Measurements from ENCODE around the gene NAXD.
"Not testable (repeated sequence)": the region's sequence is repeated elsewhere in the genome, so short reads cannot be mapped to it uniquely, and the experiment has no call there.

Gene NAXD

DNA sequence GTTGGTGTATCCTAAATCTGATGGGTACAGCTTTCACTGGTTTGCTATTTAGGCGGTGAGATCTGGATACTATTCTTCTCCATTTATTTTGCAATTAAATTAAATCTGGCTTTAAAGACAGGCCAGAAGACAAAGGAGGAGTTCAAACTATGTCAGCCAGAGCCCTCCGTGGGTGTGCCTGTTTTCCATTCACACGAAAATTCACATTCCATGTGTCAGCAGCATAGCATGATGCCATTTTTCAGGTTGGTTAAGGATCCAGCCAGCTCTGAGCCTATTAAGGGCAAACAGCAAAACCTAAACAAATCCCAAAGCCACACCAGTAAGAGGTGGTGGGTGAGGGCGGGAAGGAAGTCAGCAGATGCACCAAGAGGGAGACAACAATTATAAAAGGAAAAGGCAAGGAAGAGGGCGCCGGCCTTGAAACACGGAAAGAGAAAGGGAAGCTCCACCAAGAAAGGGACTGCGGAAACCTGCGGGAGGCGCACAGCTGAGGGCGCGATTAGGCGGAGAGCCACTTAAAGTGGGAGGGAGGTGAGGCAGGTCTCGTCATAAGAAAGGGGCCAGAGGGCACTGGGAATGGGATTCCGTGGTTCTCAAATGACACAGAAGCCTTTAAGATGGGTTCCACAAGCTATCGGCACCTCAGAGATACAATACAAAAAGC lies 47.6 kb downstream of the NAXD start:
- DNase-seq (ENCODE audit: low read depth in 2 of 2, low spot score in 1 of 2) = no peak

DNA sequence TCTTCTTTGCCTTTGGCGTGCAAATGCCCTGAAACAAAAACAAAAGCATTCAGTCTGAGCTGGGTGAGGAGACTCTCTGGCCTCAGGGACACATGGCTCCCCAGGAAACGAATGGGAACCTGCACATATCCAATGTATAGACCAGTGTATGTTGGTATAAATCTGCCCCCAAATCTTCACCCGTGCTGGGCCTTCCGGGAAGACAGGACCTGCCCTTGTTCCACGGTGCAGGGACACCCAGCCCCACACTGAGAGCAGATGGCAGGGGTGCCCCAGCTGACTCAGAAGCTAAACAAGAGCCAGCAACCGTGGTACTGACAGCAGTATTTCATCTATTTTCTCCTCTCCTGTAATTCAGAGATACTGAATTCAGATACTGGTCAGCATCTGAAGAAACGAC lies 48.1 kb downstream of the NAXD start:
- no peak for DNase-seq (ENCODE audit: low read depth in 2 of 2, low spot score in 1 of 2)

DNA sequence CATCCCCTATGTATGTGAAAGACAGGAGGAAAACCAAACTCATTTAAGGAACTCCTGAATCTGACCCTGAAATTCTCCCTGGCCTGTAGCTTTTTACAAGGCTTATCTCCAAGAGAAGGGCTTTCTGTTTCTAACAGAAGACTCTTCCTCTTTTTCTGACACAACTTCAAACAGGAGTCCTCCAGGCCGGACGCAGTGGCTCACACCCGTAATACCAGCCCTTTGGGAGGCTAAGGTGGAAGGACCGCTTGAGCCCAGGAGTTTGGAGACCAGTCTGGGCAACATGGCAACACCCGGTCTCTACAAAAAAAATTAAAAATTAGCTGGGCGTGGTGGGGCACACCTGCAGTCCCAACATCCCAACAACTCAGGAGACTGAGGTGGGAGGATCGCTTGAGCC lies 48.7 kb downstream of the NAXD start:
- no peak for DNase-seq (ENCODE audit: low read depth in 2 of 2, low spot score in 1 of 2)

DNA sequence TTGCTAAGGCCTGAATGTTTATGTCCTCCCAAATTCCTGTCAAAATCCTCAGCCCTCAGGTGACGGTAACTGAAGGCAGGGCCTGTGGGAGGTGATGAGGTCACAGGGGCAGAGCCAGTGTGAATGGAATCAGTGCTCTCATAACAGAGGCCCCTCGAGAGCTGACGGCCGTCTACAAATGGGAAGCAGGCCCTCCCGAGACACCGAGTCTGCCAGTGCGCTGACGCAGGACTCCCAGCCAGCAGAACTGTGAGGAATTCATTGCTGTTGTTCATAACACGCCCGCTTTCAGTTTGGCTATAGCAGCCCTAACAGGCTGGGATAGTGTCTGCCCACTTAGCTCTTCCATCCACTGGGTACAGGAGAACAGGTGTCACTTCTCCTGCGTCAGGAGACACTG lies 49.3 kb downstream of the NAXD start:
- no peak for DNase-seq (ENCODE audit: low read depth in 2 of 2, low spot score in 1 of 2)

DNA sequence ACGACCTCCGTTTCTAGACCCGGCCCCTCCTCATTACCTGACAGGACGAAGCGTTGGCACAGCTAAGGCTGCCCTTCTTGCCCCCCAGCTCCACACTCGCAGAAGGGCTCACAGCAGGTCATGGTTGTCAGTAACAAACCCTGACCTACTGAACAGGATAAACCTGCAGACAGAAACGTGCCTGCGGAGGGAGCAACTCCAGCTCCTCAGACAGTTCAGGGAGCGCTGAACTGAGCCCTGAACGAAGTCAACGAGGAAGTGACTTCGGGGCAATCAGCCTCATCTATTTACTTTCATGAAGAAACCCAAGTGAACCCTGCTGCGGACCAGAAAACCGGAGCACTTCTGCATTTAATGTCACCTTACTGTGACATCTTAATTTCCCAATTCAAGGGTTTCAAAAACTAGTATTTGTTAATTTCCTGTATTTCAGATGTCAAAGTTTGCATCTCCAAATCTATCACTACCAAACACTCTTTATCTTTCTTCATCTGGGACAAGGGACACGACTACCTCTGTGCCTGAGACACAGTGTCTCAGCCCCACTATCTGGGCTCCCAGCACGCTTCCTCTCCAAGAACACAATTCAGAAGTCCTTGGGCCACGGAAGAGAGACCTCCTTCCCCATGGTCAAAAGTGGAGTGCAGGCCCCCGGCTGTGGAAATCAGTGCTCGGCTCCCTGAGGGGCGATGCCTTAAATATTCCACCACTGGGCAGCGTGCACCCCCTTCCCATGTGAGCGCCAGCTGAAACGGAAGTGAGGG lies 50.3 kb downstream of the NAXD start:
- DNase-seq (ENCODE audit: low read depth in 2 of 2, low spot score in 1 of 2) = no peak

DNA sequence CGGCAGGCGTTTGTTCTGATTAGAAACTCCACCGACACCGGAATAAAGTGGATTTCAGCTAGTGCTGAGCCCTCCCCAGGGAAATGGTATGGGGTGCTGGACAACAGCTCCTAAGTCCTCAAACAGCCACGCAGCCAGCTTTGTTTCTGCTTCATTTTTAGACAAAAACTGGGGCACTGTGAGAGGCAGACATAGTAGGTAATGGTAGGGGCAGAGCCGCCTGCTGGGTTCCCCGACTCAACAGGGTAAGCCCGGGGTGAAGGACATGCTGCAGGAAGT lies 50.8 kb downstream of the NAXD start:
- no peak for DNase-seq (ENCODE audit: low read depth in 2 of 2, low spot score in 1 of 2)

DNA sequence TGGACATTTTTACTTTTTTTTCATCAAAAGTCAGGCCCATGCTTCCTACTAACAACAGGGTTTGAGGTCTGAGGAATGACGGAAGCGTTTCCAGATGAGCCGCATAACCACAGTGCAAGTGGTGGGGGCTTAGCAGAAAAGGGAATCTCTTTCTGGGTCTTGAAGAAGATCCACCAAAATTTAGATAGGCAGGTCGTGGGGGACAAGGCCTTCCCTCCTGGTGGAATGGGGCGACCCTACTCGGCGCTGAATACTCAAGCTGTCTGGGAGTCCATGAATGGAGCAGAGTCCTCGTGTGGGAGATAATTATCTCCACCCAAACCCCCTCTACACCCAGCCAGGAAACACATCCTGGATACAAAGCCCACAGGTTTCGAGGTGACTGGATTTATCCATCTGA lies 53.7 kb downstream of the NAXD start:
- no peak for DNase-seq (ENCODE audit: low read depth in 2 of 2, low spot score in 1 of 2)

DNA sequence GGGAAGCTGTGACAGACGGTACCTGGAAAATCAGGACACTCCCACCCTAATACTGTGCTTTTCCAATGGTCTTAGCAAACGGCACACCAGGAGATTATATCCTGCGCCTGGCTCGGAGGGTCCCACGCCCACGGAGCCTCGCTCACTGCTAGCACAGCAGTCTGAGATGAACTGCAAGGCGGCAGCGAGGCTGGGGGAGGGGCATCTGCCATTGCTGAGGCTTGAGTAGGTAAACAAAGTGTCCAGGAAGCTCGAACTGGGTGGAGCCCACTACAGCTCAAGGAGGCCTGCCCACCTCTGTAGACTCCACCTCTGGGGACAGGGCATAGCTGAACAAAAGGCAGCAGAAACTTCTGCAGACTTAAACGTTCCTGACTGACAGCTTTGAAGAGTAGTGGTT lies 54.5 kb downstream of the NAXD start:
- not testable (repeated sequence) for DNase-seq (ENCODE audit: low read depth in 2 of 2, low spot score in 1 of 2)

DNA sequence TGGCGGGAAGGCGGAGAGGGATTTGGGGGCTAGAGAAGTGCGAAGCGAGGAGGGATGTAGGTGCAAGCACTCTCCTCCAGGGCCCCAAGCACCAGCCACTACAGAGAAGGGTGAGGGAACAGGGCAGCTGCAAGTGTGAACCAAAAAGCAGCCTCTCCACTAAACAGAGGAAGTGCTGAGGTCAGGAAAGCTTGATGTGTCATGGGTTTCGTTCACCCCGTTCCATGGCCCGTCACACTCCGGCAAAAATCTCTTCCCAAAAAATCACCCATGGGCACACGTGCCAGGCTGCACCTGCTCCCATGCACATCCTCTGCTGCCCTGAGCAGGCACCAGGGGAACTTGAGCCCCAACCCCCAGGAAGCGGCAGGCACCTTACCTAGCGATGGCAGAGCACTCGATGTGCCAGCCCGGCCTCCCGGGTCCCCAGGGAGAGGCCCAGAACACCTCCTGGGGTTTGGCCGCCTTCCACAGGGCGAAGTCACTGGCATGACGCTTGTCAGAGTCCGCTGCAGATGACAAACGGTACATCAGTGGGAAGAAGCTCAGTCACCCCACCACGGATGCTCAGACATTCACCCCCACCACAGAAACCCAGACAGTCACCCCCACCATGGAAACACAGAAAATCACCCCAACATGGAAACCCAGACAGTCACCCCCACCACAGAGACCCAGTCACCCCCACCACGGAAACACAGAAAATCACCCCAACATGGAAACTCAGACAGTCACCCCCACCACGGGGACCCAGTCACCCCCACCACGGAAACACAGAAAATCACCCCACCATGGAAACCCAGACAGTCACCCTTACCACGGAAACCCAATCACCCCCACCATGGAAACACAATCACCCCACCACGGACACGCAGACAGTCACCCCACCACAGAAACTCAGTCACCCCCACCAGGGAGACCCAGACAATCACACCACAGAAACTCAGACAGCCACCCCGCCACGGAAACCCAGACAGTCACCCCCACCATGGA lies 61.5 kb downstream of the NAXD start:
- DNase-seq (ENCODE audit: low read depth in 2 of 2, low spot score in 1 of 2) = no peak

DNA sequence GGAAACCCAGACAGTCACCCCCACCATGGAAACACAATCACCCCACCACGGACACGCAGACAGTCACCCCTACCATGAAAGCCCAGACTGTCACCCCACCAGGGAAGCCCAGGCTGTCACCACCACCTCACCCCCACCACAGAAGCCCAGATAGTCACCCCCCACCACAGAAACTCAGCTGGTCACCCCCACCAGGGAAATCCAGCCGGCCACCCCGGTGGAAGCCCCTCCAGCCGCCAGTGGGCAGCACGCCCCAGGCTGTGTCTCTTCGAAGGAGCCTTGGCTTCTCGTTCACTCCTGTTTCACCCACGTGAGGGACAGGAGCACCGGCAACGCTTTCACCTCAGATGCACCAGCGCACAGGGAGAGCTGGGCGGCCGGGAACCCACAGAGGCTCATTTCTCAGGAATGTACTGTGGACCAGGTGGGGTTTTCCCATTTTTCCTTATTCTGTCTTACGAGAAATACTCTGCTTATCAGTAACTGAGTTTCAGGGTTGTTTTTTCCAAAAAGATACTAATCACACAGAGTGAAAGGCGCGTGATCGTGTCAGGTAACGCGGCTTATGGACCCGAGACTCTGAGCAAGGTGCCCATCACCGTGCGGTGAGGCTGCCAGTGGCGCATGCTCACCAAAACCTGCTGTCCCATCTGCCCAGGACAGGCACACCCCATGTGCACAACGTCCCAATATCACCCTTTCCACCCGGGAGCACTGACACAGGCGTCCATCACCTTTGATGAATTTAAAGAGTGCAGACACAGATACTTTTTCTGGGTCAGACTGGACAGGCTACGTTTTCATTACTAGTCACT lies 62.6 kb downstream of the NAXD start:
- no peak for DNase-seq (ENCODE audit: low read depth in 2 of 2, low spot score in 1 of 2)

DNA sequence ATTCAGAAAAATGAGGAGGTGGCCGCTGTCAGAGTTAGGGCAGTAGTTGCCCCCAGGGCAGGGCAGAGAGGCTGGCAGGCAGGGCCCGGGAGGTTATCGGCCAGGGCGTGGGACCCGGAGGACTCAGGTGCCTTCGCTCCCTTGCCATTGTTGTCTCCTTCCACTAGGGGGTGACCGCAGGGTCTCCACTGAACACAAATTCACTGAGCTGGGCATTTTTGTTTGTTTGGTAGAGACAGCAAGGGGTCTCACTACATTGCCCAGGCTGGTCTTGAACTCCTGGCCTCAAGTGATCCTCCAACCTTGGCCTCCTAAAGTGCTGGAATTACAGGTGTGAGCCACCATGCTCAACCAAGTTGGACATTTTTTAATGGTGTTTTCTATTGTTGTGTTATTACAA lies 65.5 kb downstream of the NAXD start:
- DNase-seq (ENCODE audit: low read depth in 2 of 2, low spot score in 1 of 2) = no peak

DNA sequence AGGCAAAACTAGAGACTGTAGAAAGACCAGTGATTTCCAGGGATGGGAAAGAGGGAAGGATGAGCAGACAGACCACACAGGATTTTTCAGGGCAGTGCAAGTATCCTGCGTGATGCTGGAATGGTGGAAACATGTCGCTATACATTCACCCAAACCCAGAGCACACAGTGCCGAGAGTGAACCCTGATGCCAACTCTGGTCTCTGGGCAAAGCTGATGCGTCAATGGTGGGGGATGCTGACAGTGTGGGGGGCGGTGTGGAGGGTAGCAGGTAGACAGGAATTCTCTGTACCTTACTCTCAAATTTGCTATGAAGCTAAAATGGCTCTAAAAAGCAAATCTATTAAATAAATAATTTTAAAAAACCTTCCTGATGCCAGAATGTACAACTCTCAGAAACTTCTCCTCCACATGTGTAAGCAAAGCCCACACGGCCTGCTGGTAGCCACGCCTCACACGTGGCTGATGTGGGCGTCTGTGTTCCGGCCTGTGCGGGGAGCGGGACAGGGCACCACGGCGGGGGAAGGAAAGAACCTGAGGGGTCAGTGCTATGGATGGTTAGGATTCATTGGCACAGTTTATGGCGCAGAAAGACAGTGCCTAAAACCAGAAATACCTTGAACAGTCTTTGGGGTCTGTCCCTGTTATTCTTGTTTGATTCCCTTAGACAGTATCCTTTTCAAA lies 66.7 kb downstream of the NAXD start:
- DNase-seq (ENCODE audit: low read depth in 2 of 2, low spot score in 1 of 2) = no peak

DNA sequence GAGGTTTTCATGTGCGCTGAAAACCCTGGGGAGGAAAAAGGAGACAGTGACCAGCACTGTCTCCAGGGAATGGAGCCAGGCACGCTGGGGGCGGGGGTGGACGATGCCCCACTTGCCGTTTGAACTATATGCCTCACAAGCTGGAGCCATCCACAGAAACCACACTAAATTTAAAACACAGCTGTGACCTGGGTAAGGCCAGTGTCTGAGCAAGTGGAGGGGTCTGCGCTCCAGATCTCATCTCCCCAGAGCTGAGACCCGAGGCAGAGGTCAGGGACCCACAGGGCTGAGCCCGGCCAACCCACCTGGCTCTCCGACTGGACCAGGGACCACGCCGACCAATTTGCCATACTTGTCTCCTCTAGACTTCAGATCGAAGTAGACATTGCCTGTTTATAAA lies 67.4 kb downstream of the NAXD start:
- no peak for DNase-seq (ENCODE audit: low read depth in 2 of 2, low spot score in 1 of 2)

DNA sequence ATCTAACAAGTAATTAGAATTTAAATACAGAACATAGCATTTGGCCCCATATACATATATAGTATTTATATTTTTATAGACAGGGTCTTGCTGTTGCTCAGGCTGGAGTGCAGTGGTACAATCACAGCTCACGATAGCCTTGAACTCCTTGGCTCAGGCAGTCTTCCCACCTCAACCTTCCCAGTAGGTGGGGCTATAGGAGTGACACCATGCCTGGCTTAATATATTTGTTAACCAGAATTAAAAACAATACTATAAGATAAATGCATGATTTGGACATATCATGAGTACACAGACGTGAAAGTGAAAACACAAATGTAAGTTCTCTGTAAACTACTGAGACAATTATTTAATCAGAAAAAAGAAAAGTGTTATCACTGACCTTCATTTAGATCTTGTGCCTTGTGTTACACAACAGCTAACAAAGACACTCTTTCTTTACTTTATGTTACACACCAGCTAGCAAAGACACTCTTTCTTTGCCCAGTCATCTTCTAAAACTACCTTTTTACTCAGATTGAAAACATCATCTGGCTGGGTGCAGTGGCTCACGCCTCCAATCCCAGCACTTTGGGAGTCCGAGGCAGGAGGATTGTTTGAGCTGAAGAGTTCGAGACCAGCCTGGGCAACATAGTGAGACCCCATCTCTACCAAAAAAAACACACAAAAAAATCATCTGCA lies 68.0 kb downstream of the NAXD start:
- no peak for DNase-seq (ENCODE audit: low read depth in 2 of 2, low spot score in 1 of 2)

DNA sequence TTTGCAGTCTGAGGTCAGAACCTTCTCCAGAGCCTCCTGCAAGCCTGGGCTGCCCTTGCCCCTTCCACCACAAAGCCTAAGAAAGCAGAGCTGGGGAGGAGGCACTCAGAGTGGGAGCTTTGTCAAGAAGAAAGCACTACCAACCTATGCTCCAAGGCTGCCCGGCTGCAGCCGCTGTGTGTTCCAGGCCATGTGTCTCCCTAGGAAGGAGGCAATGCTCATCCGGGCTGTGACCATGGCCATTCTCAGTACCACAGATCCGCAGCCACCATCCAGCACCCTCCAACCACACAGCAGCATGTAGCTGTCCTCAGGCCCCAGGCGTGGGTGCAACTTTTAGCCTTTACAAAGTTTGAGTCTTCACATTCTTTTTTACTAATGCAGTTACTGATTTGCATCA lies 68.6 kb downstream of the NAXD start:
- DNase-seq (ENCODE audit: low read depth in 2 of 2, low spot score in 1 of 2) = no peak

DNA sequence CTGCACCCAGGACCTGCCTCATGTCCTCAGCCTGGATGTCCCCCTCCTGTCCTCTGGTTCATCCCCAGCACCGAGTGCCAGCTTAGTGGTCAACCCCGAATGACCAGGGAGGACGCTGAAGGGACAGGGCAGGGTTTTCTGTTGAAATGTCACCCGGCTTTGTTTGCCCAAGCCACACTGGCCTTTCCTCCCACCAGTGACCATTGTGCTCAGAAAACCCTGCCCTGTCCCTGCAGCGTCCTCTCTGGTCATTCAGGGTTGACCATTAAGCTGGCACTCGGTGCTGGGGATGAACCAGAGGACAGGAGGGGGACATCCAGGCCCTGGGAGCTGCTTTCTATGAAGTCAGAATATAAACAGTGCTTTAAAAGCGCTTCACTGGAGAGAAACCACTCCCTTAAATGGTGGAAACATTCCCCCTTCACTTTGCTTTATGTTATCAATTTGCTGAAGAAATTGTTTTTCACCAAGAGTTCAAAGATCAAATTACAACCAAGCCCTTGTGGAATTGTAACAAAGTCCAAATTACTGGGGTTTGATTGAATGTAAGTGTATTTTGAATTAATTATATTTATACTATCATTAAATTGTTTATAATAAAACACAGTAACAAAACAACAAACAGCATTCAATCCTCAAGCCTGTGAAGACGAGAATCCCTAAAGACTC lies 69.2 kb downstream of the NAXD start:
- DNase-seq (ENCODE audit: low read depth in 2 of 2, low spot score in 1 of 2) = no peak

DNA sequence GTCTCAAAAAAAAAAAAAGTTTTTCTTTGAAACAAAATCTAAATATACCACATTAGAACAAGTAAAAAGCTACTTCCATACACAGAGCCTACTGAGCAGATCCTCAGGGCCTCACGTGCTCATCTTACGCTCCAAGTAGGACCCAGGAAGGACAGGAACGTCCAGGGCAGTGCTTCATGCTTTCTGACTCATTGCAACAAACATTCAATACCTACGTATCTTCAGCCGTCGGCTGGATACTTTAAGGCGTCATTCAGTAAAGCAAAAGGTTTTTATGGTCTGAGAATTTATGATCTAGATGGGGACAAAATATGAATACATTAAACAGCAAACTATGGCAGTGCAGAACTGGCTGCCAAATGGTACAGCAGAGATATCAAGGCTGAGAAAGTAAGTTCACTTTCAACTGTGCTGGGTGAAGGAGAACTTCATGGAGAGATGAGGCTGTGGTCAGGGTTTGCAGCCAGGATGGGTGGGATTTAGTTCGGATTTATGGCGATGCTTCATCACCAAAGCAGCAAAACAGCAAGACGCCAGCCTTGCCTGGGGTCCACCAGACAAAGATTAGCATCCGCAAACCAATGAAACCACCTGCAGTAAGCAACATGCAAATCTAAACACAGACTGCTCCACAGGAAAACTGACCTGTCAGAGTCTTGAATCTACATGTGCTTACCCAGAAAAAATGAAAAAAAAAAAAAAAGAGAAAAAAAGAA lies 70.1 kb downstream of the NAXD start:
- no peak for DNase-seq (ENCODE audit: low read depth in 2 of 2, low spot score in 1 of 2)

DNA sequence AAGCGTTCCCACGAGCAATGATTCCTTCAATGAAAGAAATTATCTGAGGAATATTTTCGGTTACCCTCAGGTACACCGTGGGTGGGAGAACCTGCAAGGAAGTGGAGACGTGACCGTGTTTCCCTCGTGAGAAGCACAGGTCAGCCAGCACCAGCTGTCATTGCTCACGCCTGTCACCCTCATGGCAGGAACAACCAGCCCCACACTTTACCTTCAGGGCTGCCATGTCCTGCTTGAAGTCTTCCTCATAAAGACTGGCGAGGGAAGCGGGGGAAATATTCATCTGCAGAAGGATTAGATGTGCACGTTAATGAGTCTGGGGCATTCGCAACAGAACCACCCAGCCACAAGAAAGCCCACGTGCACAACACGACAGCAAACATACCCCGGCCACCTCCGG lies 72.4 kb downstream of the NAXD start:
- DNase-seq (ENCODE audit: low read depth in 2 of 2, low spot score in 1 of 2) = no peak

DNA sequence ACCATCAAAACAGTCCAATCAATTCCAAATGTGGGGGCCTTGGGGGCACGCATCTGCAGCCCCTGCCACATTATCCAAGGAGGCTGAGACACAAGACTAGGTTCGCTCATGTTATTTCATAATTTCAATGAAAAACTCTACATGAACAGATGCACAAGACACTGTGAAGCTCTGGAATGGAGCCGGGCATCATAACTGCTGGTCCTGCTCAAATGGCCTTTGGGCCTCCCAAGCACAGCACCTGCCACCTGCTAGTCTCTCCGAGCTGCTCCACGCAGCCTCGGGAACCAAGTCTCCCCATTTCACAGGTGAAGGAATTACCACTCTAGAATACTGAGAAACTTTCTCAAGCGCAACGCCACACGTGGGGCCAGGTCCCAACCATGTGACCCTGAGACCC lies 73.7 kb downstream of the NAXD start:
- DNase-seq (ENCODE audit: low read depth in 2 of 2, low spot score in 1 of 2) = no peak

Measured in stimulated activated CD8-positive, alpha-beta memory T cell treated with anti-CD3 and anti-CD28 coated beads, Interleukin-4, amount 100 ng/mL, for 1 hour (primary cell).